Midbrain (tissue), 1 donor: ENCODE measurements around the gene GAS2L3.
"Not testable (repeated sequence)": the region's sequence is repeated elsewhere in the genome, so short reads cannot be mapped to it uniquely, and the experiment has no call there.

Source experiments
- DNase-seq: peaks from one replicate; lab custom pipeline; 2025; lab: John Stamatoyannopoulos, UW

Gene GAS2L3

DNA sequence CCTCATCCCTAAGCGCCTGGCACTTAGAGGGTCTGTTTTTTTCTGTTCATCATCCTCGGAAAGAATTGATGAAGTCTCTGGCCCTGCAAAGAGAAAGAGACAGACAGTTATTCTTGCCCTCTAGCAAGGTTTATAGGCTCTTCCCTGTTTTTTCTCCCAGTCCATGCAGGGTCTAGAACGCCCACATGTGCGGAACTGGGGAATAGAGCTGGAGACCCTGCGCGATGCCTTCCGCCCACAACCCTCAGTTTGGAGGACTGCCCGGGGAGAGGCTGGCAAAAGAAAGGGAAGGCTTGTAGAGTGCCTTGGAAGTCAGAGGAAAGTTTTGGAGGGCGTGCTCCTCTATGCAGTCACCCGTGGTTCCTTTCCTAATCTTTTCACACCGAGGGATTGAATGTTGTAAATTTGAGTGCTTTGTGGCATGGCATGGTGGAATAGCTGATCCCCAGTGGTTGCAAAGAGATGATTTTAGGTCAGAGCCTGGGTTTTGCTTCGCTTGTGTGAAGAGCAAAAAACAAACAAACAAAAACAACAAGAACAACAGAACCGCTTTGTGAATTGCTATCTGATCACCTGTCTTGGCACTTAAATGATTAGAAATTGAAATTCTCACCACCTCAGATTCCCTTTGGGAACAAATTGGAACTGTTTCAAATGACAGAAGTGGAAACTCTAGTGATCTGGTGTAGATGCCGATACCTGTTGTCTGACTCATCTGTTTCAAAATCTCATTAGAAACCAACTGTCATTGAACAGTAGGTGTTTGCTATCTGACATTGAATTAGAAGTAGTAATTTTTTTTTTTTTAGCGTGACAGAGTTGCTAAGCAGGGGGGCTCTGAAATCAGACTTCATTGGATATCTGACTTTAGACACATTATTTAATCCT, 947 bp downstream of the GAS2L3 start:
- DNase-seq, result no peak

DNA sequence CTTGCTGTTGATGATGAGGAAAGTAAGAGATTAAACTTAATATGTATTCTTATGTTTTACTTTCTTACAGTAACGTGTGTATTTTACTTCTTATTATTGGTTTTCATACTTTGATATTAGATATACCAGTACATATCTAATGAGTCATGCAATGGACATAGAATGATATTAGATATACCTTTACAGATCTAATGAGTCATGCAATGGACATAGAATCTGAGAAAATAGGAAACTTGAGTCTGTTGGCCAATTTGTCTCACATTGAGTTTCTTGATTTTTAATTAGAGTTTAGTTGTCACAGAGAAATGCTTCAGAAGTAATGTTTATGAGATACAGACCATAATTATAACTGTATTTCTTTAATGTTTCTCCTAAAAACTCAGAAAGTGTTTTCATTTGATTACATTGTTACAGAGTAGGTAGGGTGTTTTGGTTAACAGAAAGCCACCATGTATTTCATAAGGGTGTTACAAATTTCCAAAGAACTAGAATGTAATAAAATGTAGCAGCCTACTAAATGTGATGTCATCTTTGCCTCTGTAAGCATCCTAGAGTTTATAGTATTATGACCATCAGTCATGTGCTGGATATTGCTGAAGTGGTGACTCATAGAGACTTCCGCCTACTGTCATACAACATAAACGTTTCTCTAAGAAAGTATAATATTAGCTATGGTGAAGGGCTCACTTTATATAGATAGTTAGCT, 3.0 kb downstream of the GAS2L3 start:
- DNase-seq, result no peak

DNA sequence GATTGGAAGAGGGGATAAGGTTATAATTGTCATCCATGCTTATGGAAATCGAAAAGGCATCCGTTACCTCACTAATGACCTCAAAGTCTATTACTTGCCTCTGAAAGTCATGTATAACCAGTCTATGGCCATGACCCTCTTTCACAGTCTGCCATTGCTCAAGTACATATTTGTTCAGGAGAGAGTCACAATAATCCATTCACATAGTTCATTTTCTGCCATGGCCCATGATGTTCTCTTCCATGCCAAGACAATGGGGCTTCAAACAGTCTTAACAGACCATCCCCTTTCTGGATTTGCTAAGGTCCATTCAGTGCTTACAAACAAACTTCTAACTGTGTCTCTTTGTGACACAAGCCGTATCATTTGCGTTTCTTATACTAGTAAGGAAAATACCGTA, 5.4 kb downstream of the GAS2L3 start:
- no peak for DNase-seq

DNA sequence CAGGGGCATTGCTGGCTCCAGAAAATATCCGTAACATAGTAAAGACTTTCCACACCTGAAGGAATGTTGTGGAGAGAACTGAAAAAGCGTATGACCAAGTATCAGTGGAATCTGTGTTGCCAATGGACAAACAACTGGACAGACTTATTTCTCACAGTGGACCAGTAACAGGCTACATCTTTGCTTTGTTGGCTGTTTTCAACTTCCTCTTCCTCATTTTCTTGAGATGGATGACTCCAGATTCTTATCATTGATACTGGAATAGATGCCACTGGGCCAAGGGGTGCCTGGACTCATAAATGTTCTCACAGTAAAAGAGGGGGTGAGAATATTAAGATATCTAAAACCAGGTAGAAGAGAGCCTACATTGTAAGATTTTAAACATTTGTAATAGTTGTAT, 6.4 kb downstream of the GAS2L3 start:
- no peak for DNase-seq

DNA sequence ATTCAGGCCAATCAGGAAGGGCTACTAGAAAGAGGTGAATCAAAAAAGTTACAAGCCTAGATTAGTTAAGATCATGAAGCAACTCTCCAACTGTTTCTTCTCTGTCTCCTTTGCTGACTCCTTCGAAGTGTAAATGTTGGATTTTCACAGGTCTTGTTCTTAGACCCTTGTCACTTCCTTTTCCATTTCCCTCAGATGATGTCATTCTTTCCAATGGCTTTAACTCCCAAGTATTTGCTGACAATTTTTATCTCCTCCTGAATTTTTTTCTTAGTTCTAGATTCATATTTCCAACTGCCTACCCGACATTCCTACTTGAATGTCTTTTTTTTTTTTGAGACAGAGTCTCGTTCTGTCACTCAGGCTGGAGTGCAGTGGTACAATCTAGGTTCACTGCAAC, 10.8 kb downstream of the GAS2L3 start:
- DNase-seq, result no peak

DNA sequence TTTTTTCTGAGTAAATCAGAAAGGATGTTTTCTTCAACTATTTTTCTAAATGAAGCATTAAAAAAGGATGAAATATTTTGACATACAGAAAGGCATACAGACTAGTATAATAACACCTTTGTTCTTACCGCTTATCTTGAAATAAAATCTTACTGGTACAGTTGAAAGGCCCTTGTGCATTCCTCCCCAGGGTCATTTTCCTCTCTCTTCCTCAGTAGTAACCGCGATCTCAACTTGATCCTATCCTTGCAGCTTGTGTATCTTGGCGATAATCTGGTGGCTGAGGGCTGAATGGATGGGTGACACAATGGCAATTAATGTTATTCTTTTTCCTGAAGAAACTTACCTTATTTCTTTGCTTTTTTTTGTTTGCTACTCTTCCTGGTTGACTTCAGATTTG, 18.5 kb downstream of the GAS2L3 start:
- DNase-seq, result no peak

DNA sequence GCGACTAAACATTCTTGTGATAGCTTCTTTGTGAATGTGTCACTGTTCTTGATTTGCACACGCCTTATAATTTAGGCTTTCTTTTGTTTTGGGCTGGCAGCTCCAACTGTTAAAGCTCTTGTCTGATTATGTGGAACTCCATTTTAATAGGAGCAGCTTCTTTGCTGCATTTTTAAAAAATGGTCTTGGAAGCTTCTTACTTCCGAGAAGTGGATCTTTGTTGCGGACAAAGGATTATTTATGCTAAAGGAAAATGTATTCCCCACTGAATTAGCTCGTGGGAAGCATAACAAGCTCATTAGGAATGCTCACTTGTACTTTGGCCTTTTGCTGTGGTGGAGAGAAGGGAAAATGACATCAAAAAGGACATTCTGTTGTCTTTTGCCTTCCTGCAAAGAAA, 20.0 kb downstream of the GAS2L3 start:
- DNase-seq, result no peak

DNA sequence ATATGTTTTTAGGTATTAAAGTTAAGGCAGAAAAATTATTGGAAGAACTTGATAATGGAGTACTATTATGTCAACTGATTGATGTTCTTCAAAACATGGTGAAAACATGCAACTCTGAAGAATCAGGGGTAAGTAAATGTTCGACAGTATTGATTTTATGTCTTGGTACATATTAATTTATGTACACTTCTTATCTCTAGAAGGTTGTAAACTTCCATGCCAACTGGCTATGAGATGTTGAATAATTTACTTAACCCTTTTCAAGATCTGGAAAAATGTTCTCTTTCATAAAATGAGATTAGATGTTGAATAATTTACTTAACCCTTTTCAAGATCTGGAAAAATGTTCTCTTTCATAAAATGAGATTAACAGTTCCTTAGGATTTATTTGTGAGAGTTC, 28.1 kb downstream of the GAS2L3 start:
- DNase-seq, result no peak

DNA sequence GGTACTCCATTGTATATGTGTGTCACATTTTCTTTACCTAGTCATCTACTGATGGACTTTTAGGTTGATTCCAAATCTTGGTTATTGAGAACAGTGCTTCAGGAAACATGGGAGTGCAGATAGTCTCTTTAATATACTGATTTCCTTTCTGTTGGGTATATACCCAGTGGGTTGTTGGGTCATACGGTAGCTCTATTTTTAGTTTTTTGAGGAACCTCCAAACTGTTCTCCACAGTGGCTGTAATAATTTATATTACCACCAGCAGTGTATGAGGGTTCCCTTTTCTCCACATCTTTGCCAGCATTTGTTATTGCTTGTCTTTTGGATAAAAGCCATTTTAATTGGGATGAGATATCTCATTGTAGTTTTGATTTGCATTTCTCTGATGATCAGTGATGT, 29.5 kb downstream of the GAS2L3 start:
- DNase-seq, result not testable (repeated sequence)

DNA sequence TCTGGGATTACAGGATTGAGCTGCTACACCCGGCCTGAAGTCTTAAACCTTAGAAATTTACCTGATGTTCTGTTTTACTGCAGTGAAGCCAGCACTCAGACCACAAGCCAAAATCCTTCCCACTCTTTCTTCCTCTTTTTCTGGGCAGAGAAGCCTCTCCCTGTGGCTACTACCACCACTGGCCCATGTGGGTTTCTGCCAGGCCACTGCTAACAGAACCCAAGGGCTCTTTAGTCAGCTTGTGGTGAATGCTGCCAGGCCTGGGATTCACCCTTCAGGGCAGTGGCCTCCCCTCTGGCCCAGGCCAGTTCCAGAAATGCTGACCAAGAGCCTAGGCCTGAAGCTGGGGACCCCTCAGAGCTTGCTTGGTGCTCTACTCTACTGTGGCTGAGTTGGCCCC, 35.3 kb downstream of the GAS2L3 start:
- DNase-seq, result peak; percentile 1

DNA sequence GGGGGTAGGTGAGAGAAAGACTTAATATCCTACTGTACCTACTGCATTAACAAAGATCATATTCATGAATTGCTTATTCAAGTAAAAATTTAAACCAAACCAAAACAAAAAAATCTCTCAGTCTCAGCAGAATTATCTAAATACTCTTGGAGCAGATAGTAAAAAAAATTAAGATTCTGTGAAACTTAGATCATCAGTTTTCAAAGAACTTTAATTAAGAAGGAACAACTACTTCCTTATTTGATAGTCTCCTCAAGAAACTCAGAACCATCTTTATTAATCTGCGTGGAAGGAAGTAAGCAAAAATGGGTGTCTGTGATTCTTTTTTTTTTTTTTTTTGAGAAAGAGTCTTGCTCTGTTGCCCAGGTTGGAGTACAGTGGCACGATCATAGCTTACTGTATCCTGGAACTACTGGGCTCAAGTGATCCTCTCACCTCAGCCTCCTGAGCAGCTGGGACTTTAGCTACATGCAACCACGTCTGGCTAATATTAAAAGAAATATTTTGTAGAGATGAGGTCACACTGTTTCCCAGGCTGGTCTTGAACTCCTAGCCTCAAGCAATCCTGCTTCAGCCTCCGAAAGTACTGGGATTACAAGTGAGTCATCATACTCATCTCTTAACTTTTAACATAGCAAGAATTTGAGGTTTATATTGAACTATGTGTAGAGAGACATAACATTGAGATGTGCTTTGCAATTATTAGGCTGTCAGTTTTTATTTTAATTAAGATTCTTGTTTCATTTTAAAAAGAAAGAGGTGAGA, 37.4 kb downstream of the GAS2L3 start:
- DNase-seq, result no peak

DNA sequence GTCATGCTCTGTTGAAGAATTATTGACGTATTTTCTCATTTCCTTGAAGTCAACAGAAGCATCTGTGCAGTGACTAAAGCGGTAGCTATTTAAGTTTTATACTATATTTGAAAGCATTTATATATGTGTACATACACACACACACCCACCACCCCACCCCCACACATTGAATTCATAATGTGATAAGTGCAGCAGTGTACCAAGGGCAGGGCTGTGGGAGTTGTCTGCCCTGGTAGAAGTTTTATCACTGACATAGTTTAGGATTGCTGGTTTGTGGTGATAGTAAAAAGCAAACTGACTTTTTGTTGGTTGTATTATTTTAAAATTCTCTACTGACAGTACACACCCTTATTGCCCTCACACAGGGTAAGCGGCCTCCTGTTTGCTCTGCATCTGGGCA, 39.1 kb downstream of the GAS2L3 start:
- DNase-seq, result no peak

DNA sequence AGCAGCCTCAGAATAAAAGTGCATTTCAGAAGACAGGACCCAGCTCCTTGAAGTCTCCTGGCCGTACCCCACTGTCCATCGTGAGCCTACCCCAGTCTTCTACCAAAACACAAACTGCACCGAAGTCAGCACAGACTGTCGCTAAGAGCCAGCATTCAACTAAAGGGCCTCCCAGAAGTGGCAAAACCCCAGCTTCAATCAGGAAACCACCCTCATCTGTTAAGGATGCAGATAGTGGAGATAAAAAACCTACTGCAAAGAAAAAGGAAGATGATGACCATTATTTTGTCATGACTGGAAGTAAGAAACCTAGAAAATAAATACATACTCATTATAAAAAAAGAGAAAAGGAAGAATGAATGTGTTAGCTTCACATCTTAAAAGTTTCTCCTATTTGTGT, 51.1 kb downstream of the GAS2L3 start:
- no peak for DNase-seq

DNA sequence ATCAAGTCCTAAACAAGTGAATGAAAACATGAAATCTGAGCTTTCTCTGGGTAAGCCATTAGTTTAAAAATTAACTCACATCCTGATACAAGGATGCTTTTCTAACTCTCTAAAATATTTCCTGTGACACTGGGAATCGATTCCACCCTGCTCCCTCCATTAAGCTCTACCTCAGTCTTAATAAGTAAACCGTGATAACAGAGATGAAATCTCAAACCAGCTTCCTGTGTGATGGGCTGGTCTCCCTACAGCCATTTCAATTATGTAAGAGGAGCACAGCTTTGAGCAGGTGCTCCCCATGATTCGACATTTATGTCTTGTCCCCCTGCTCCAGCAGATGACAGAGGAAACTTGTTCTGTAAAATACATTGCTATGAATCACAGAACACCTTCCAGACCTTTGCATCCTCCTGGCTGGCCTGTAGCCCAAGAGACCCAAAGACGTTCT, 59.0 kb downstream of the GAS2L3 start:
- no peak for DNase-seq

DNA sequence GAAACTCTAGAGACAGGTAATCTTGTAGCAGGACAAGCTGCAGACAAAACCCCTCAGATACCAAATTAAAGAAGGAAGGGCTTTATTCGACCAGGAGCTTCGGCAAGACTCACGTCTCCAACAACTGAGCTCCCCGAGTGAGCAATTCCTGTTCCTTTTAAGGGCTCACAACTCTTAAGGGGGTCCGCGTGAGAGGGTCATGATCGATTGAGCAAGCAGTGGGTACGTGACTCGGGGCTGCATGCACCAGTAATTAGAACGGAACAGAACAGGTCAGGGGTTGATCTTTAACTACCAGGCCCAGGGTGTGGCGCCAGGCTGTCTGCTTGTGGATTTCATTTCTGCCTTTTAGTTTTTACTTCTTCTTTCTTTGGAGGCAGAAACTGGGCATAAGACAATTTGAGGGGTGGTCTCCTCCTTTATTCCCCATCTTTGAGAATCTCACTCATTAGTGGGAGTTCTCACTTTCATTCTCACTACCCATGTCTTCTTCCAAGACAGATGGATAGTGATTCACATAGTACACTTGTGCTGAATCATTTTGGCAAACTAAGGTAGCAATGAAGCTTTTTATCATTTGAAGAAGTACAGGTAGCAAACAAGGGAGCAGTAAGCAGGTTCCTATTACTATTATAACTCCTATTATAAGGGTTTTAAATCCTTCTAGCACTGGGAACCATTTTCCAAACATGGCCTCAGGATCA, 59.8 kb downstream of the GAS2L3 start:
- DNase-seq, result not testable (repeated sequence)

DNA sequence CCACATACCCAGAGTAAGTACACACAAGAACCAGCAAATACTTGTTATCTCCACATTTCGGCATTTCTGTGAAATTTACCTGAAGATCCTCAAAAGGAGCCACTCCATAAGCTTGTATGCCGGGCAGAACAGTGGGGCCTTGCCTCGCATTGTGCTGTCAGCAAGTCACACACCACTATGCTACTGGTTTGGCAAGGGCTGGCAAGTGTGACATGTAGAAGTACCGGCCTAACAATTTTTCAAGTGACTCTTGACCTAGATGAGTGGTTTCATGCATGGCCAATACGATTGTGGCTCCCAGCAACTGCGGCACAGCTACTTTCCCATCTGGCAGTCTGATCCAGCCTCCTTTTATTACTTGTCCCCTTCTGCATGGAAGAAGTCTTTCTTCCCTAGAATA, 69.8 kb downstream of the GAS2L3 start:
- DNase-seq, result no peak

DNA sequence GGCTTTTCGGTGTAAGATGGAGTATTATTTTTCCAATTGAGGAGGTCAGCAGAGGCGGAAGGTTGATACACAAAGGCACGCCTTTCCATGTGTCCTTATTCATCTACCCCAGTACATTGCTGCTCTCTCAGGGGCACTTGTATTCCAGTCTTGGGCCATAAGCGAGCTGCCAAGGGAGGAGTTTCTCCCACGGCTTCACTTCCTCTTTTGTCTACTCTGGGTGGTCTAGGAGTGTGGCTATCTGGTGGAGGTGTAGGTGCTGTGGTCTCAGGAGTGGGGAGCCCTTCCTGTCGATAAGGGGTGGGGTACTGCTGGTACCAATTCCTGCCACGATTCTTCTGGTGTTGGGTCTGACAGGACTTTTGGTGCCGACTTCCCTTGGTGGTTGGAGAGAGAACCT, 73.4 kb downstream of the GAS2L3 start:
- DNase-seq, result no peak

DNA sequence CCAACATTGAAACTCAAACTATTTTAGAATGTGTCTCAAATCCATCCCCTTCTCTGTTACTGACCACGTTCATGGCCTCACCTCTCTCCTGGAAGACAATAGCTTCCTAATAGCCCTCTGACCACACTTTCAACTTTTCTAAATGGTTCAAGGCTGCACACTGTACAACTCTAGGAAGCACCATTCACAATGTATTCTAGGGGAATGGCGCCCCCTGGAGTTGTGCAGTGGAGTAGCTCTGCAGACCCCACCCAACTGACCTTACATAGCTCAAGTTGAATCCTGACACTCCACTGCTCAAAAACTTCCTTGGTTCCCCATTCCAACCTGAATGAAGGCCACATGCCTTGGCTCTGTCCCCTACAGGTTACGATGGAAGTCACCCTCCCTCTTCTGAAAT, 77.6 kb downstream of the GAS2L3 start:
- no peak for DNase-seq

DNA sequence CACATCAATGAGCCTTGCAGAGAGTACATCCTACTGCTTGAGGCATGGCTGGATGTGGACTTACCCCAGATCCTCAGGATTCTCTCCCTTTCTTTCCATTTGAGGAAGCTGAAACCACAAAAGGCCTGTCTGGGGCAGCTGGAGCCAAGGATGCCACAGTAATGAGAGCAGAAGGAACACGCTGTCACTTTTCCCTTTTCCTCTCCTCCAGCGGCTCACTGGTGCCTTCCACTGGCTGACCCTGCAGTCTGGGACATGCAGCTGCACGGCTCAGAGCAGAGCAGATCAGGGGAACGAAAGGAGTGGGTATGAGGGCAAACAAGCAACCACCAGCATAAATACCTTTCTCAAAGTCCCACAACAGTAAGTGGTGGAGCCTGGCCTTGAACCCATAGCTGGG, 78.2 kb downstream of the GAS2L3 start:
- DNase-seq, result no peak

DNA sequence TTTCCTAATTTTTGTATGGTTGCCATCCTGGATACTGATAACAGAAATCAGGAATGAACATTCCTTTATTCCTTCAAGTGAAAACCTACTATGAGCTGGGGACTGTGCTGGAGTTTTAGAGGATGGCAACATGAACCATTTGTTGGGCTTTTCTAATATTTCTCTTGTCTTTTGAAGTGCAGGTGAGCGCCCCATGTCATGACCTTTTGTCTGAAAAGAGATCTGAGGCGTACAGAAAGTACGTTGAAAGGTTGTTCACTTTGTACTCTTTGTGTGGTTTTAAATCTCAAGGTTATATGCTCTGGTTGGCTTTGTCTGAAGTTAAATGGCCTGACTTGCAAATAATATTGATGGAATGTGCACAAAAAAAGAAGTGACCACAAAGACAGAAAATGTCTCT, 79.0 kb downstream of the GAS2L3 start:
- no peak for DNase-seq

DNA sequence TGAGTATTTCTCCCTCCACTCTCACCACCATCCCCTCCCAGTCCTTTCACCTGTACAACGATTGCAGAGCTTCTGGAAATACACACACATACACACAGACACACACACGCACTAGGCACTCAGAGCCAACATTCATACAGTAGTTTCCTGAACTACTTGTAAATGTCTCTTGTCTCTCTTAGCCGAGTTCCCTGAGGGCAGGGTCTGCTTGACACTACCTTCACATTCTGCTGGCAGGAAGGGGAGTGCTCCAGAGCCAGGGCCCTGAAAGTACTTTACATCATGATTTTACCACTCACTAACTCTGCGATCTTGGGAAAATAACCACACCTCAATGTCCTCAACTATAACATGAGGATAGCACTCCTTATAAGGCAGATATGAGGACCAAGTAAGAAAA, 82.7 kb downstream of the GAS2L3 start:
- DNase-seq, result no peak

DNA sequence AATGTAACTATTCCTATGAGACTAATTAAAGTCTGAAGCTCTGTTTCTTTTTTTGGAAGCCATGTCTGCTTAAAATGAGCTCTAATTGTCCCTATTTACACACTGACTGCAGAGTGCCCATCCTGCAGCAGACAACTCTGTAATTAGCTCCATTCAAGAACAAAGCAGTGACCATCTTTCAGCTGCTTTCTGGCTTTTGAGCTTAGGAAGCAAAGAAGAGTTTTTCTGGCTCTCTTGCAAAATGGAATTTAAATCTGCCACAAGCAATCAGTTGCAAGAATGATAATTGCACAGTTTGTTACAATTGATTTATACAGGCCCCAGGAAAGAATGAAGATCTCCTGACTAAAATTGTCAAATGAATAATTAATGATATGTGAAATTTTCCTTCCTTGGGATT, 83.4 kb downstream of the GAS2L3 start:
- no peak for DNase-seq
